Activated CD4-positive, alpha-beta T cell treated with anti-CD3 and anti-CD28 coated beads, Interleukin-2, amount 50 U/mL, for 24 hours (primary cell): Measurements from ENCODE around the gene KIF21A.
"Not testable (repeated sequence)": the region's sequence is repeated elsewhere in the genome, so short reads cannot be mapped to it uniquely, and the experiment has no call there.

Experiments
- DNase-seq, 2 donors: peaks; one replicate each; pipeline ENCODE4 v3.0.0-alpha.2; 2020; ENCODE audit warnings: low read depth in 1 of 2, low spot score in 1 of 2

KIF21A gene

DNA sequence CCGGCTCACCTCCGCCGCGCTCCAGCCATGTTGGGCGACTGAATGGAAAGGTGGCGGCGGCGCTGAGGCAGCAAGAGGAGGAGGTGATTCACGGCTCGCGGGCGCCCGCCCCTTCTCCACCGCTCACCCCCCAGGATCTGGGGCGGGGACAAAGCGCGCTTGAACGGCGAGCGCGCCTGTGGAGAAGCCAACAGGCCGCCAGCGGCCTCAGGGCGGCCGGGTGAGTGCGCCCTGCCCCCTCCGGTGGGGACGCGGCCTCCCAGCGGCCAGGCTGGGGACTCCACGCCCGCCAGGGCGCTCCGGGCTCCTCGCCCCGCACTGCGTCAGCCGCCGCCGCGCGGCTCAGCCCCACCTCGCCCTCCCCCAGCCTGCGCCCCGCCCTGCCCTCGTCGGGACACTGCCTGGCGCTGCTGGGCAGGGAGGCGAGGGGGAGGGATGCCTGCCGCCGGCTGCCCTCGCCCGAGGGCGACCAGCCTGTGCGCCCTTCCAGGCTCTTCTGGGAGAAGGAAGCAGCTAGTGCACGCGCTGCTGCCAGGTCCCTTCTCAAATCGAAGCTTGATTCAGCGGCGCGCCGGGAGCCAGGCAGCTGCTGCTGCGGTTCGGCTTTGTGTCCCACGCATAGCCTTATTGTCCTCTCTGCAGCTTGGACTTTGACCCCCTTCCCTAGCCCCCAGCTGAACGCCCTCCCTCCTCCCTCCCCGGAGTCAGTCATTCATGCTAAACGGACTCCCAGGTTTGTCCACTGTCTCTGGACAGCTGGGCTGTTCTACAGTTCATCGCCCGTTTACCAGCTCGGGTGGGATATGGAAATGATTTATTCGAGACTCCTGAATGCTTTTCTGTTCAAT, at the start of gene KIF21A:
Gene KIF21A, minus strand, starts transcription at position 40 of the 848 bp plus-strand sequence. CDS start 150 bp downstream, outside the sequence.
- peak; percentile 79 to 82 for DNase-seq

GRCh38 chr12:39490500-39491282, 47.8 kb upstream of the KIF21A start:
- DNase-seq = no peak

DNA sequence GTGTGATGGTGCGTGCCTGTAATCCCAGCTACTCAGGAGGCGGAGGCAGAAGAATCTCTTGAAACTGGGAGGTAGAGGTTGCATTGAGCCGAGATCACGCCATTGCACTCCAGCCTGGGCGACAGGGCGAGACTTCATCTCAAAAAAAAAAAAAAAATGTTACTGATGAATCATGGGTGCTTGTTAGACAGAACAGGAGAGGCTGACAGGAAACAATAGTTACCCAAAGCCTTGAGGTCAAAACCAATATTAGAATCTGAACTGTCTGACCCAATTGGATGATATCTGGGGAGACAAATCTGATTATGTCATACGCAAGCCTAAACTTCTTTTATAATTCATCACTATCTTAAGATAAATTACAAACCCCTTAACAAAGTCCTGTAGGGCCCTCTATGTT, 40.7 kb upstream of the KIF21A start:
- DNase-seq = no peak

DNA sequence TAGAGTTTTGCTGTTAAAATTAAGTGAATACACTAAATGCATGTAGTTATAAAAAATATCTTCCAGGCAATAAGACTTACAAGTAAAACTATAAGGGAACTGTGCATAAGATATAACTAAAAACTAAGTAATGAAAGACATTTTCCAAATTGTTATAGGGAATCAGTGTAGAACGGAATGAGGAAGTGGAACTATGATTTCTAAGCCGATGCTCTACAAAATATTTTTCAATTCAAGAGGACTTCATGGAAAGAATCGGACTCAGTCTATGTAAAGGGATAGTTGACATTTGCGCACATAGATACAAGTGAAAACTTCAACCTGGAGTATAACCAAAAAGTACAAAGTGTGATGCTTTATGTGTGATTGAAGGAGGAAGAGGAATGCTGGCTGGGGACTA, 40.1 kb upstream of the KIF21A start:
- no peak for DNase-seq

- DNase-seq = no peak
These were observed 34.0 kb upstream of the KIF21A start for GRCh38 chr12:39476894-39477293.

GRCh38 chr12:39476121-39476520, 33.2 kb upstream of the KIF21A start:
- DNase-seq = no peak

DNA sequence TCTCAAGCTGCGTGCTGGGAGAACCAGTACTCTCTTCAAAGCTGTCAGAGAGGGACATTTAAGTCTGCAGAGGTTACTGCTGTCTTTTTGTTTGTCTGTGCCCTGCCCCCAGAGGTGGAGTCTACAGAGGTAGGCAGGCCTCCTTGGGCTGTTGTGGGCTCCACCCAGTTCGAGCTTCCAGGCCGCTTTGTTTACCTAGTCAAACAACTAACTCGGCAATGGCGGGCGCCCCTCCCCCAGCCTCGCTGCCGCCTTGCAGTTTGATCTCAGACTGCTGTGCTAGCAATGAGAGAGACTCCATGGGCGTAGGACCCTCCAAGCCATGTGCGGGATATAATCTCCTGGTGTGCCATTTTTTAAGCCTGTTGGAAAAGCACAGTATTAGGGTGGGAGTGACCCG, 32.2 kb upstream of the KIF21A start:
- DNase-seq = not testable (repeated sequence)

- DNase-seq = peak in 1 of 2 donors; percentile 3
These were observed 24.5 kb upstream of the KIF21A start for GRCh38 chr12:39467432-39467870.

GRCh38 chr12:39464976-39465695, 22.2 kb upstream of the KIF21A start:
- DNase-seq = no peak

DNA sequence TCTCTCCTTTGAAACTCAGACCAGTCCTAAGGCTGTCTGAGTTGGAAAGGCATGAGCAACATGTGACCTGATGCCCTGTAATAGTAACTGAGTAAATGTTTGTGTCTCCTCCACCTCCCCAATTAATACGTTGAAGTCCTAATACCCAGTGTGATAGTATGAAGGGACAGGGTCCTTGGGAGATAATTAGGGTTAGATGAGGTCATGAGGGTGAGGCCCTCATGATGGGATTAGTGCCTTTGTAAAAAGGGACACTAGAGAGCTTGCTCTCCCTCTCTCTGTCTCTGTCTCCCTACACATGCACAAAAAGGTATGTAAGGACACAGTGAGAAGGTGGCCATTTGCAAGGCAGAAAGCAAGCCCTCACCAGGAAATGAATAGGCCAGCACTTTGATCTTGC, 18.1 kb upstream of the KIF21A start:
- no peak for DNase-seq

DNA sequence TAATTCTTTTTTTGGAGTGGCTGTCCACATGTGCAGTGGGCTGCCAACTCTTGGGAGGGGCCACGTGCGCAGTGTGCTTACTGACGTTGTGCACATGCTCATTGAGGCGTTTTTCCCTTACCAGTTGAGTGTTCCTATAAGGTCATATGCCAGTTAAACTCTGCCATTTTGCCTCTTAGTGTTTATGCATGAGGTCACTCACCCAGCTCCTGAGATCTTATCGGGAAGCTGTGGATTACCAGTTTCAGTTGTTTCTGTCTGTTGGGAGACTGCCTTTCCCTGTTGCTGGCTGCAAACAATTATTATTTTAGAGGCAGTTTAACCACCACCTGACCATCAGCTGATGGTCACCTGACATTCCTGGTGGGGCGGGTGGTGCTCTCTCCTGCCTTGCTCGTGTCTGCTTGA, 16.1 kb upstream of the KIF21A start:
- no peak for DNase-seq

DNA sequence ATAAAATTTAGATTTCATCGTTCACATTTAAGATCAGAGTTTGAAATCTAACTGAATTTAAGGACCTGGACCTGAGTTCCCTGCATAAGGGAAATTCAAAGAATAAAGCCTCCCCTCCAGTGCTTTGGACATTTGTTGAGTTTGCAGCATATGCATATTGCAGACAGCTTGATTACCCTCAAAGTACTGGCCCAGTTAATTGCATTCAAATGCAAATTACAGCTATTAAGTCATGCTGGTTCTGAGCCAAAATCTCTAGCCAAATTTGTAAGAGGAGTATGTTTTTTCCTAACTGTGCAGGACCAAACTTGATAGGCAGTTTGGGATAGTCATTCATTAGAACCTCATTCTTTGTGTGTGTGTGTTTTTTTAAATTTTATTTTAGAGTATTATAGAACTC, 9.1 kb upstream of the KIF21A start:
- no peak for DNase-seq

DNA sequence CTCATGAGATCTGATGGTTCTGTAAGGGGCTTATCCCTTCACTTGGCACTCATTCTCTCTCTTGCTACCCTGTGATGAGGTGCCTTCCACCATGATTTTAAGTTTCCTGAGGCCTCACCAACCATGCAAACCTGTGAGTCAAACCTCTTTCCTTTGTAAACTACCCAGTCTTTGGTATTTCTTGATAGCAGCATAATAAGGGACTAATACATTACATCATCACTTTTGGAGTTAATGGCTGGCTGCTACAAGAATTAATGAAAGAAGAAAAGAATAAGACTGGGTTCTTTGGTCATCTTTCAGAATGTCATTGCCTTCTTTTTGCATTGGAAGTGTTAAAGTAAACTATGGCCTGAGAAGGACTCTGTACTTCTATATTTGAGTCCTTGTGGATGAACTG, 5.1 kb upstream of the KIF21A start:
- DNase-seq = no peak

GRCh38 chr12:39443929-39444209, 949 bp upstream of the KIF21A start:
- no peak for DNase-seq

GRCh38 chr12:39442831-39443080, 164 bp downstream of the KIF21A start:
- no peak for DNase-seq

DNA sequence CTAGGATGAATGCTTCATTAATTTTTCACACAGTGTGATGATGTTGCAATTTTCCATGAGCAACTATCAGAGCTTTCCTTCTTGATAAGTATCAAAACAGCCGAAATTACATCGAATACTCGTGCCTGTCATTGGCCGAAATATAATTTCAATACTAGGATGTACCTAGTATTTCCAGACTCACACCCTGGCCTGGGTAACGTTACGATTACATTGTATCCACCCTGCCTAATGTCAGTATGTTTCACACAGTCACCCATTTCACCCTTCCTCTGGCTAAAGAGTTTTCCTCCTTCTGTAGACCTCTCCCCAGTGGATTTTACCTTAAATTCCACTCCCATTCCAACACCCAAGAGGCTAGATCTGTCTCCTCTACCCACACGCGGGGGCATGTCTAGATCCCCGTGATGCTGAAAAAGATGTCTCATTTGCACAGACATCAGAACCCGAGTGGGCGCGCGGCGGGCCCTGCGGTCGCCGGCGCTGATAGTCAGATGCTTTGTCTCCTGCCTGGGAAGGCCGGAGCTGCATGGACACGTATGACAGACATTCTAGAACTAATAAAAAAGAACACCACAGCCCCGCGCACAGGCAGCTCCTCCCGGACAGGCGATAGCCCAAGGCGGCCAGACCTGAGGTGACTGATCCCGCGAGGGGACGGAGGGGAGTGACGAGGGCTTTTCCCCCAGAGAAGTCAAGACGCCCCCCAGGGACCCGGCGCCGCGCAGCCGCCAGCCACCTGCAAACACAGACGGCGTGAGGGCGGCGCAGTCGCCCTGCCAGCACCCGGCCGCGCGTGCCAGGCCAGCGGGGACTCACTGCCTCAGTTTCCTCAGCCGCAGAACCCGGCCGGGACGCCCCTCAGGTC, 723 bp downstream of the KIF21A start:
- DNase-seq = peak; percentile 7 to 22

DNA sequence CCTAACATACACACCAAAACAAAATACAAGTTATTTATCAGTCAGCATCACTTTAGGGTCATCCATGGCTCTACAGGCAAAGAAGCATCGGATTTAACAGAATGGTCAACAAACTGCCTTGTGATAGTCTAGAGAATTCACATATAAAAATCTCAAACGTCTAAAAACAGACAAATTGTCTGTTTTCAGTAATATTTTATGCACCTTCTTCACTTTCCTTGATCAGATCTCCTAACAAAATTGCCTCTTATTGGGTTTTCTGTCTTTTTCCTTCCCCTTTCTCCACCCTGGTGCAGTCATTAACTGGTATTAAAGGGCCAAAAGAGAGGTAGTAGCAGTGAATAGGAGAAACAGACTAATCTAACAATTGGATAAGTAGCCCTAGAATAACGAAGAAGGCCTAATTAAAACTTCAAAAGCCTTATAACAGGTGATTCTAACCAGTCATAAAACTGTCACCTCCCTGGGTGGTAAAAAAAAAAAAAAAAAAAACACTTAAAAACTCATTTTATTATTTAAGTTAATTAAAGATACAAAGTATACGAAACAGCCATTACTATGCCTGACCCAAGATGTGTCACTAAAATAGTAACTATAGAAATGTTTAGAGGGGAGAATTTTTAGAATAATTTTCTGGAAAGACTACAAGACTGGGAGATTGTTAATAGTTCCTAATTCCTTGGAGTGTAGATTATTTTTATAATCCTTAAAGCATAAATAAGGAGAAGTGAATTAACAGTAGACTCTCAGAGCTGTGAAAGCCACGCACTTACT, 1.5 kb downstream of the KIF21A start:
- DNase-seq = no peak

GRCh38 chr12:39440781-39441180, 2.1 kb downstream of the KIF21A start:
- no peak for DNase-seq

DNA sequence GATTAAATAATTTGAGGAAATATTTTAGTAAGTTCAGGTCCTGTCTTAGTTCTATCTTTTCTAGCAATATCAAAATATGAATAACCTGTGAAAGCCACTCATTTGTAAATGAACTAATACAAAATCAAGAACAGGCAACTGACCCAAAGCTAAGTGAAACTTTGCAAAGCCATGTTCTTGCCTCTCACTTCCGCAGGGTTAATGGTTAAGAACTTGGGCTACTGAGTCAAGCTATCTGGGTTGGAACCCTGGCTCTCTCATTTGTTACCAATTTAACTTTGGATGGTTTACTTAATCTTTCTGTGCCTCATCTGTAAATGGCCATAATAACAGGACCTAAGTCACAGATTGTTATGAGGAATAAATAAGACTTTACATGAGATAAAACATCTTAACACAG, 2.8 kb downstream of the KIF21A start:
- no peak for DNase-seq

GRCh38 chr12:39435531-39435930, 7.4 kb downstream of the KIF21A start:
- DNase-seq = no peak
